Ascending aorta (tissue), 2 donors: Measurements from ENCODE around the gene CEACAM21. TPM values are rescaled to one million over a fixed set of nuclear protein-coding genes. Genes with fewer than 3 reads are reported as not detected.
"Not testable (repeated sequence)": the region's sequence is repeated elsewhere in the genome, so short reads cannot be mapped to it uniquely, and the experiment has no call there.

Experiments used
- DNase-seq, 2 donors: peaks; one replicate each; pipeline ENCODE4 v3.0.0-alpha.2; 2019; ENCODE audit warnings: low spot score in 2 of 2
- H3K27ac ChIP-seq, 2 donors: fragments of 200-600 bp; sonication (generic); one replicate each; pipeline ENCODE4 v1.5.1; 2016 to 2017; ENCODE audit warnings: mild to moderate bottlenecking in 1 of 2
- H3K27me3 ChIP-seq: fragments of 200-600 bp; sonication (generic); one replicate; pipeline ENCODE4 v1.5.1; 2017
- H3K36me3 ChIP-seq, 2 donors: fragments of 200-600 bp; sonication (generic); one replicate each; pipeline ENCODE4 v1.5.1; 2016
- H3K4me1 ChIP-seq, 2 donors: fragments of 200-600 bp; sonication (generic); one replicate each; pipeline ENCODE4 v1.5.1; 2016 to 2017; ENCODE audit warnings: mild to moderate bottlenecking in 1 of 2
- H3K4me3 ChIP-seq, 2 donors: fragments of 200-600 bp; sonication (generic); one replicate each; pipeline ENCODE4 v1.5.1; 2016 to 2017; ENCODE audit warnings: mild to moderate bottlenecking in 1 of 2
- H3K9me3 ChIP-seq, 2 donors: fragments of 200-600 bp; sonication (generic); one replicate each; pipeline ENCODE4 v1.5.1; 2016
- CTCF ChIP-seq, 3 experiments: fragments of 200-600 bp in 2 of 3; fragments of 450-650 bp in 1 of 3; sonication (generic) in 2 of 3; IDR thresholded peaks; one replicate each; pipeline ENCODE4 v1.5.1; 2016 to 2019; ENCODE audit warnings: antibody characterized with exemption in 3 of 3, mild to moderate bottlenecking in 1 of 3, moderate library complexity in 1 of 3
- intact Hi-C: fragments of 100-400 bp; cut with DNase I; formaldehyde crosslinking; loops from one replicate; pipeline ENCODE4 v1.15.1; 2023
- total RNA-seq: library from RNA; depleted of rRNA; stranded (reverse); fragments of >200 nt; gene quantifications from one replicate; pipeline ENCODE4 v1.1.0, GENCODE V29; 2016

Gene CEACAM21
- total RNA-seq, 1 donor from 2014 or later, result not detected

- intact Hi-C loops, result no loop called here
- H3K27ac ChIP-seq, result no peak overlapping the region
- no peaks in the 10 kb centered on the region for H3K9me3 ChIP-seq
- no peaks in the 10 kb centered on the region for H3K36me3 ChIP-seq
- H3K27me3 ChIP-seq, result no peaks in the 10 kb centered on the region
- TF ChIP-seq CTCF (IDR thresholded peaks at IDR 0.05), result no peak
- no peak overlapping the region for H3K4me3 ChIP-seq
- no peaks in the 10 kb centered on the region for H3K4me1 ChIP-seq
- DNase-seq, result no peak
These were observed 1.3 kb downstream of the CEACAM21 start for GRCh38 chr19:41577144-41577830.

DNA sequence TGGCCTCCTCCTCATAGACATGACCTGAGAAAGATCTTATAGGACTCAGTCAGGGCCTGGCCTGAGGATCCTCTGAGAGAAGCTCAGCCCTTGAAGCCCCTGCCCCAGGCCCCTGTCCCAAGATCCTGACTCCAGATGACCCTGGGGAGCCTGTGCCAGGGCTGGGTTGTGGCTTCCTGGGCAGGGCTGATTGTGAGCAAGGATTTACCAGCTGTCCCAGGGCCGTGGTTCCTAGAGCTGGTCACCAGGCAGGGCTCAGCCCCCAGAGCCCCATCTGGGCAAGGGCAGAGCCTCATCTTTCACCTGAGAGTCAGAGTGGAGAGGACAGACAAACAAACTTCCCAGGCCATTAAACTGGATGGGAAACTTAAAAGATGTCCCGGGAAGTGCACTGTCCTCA, 1.9 kb downstream of the CEACAM21 start:
- H3K27me3 ChIP-seq, result no peaks in the 10 kb centered on the region
- no peaks in the 10 kb centered on the region for H3K36me3 ChIP-seq
- intact Hi-C loops, result no loop called here
- no peak for TF ChIP-seq CTCF (IDR thresholded peaks at IDR 0.05)
- H3K9me3 ChIP-seq, result no peaks in the 10 kb centered on the region
- no peak overlapping the region for H3K4me3 ChIP-seq
- no peak for DNase-seq
- H3K27ac ChIP-seq, result no peak overlapping the region
- no peaks in the 10 kb centered on the region for H3K4me1 ChIP-seq

DNA sequence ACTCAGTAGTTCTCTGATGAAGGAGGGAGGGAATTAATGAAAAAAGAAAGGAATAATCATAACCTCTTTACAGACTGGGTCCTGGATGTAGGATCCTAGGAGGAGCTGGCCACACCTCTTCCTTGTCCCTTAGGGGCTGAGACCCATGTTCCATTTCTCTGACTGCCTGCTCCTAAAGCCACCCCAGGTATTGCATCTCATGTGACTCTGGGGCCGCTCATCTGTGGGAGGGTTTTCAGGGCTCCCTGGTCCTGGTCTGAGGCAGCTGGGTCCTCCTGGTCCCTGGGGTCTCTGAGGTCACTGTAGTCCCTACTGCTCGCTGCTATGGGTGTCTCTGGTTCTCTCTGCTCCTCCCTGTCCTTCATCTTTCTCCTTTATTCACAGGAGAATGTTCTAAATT, 2.9 kb downstream of the CEACAM21 start:
- H3K4me1 ChIP-seq, result no peaks in the 10 kb centered on the region
- no peaks in the 10 kb centered on the region for H3K36me3 ChIP-seq
- intact Hi-C loops, result no loop called here
- DNase-seq, result no peak
- H3K9me3 ChIP-seq, result no peaks in the 10 kb centered on the region
- TF ChIP-seq CTCF (IDR thresholded peaks at IDR 0.05), result no peak
- no peak overlapping the region for H3K27ac ChIP-seq
- no peaks in the 10 kb centered on the region for H3K27me3 ChIP-seq
- H3K4me3 ChIP-seq, result no peak overlapping the region

GRCh38 chr19:41581068-41581467, 5.1 kb downstream of the CEACAM21 start:
- H3K27ac ChIP-seq, DNase-seq, H3K9me3 ChIP-seq, H3K36me3 ChIP-seq, H3K4me1 ChIP-seq, intact Hi-C loops, H3K4me3 ChIP-seq, H3K27me3 ChIP-seq: not testable (repeated sequence)

GRCh38 chr19:41582577-41583182, 6.7 kb downstream of the CEACAM21 start:
- H3K4me3 ChIP-seq, H3K4me1 ChIP-seq, H3K27ac ChIP-seq, intact Hi-C loops, H3K9me3 ChIP-seq, H3K36me3 ChIP-seq, DNase-seq, H3K27me3 ChIP-seq: not testable (repeated sequence)

DNA sequence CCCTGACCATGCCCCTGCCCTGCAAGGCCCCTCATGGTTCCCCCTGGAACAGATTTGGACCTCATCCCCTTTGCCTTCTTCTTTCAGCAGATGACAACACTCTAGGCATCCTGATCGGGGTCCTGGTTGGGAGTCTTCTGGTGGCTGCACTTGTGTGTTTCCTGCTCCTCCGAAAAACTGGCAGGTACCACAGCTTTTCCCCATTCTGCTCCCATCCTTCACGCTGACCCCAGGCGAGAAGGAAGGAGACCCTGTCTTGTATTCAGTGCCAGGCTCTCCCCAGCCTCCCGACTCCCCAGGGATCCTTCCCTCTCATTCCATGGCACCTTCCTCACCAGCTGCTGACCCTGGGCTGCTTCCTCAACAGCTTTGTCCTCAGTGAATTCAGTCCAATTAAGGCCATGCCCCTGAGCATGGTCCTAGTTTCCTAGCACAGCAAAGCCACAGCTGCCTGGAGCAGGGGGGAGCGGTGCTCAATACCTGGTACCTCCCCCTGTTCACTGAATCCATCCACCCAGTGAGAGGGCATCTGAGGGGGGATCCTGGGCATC, 8.4 kb downstream of the CEACAM21 start:
- TF ChIP-seq CTCF (IDR thresholded peaks at IDR 0.05), result no peak
- no peaks in the 10 kb centered on the region for H3K27me3 ChIP-seq
- H3K27ac ChIP-seq, result no peak overlapping the region
- no peaks in the 10 kb centered on the region for H3K9me3 ChIP-seq
- intact Hi-C loops, result no loop called here
- DNase-seq, result no peak
- H3K4me1 ChIP-seq, result no peaks in the 10 kb centered on the region
- H3K36me3 ChIP-seq, result no peaks in the 10 kb centered on the region
- no peak overlapping the region for H3K4me3 ChIP-seq
